ENCODE results near the gene HDAC11. TPM values are rescaled to one million over a fixed set of nuclear protein-coding genes. Genes with fewer than 3 reads are reported as not detected.

HDAC11 gene
- total and polyA plus RNA-seq, 2 of the 4 experiments (the other 2 are of a cell fraction): 9.1 to 11.4 TPM

GRCh38 chr3:13528217-13528867 lies 48.2 kb downstream of the HDAC11 start:
- H4K20me1 ChIP-seq (ENCODE audit: insufficient read depth, low read length): no peaks in the 10 kb centered on the region
- peak; percentile 69 for ATAC-seq (ENCODE audit: low read depth)
- H3K9me3 ChIP-seq (ENCODE audit: control insufficient read depth, insufficient read depth, low read length): no peaks in the 10 kb centered on the region
- H3K9me1 ChIP-seq (ENCODE audit: insufficient read depth, low read length): no peaks in the 10 kb centered on the region
- H2BK20ac ChIP-seq (ENCODE audit: low read depth, low read length): no peak overlapping the region
- H2AK9ac ChIP-seq (replicated peaks; ENCODE audit: low read depth, low read length, poor library complexity): no peak overlapping the region
- ChIA-PET CTCF (interaction anchor here (1.0 kb wide), 1 partner anchor 16 kb away, joined by 3 read pairs; no protein-coding TSS in a partner anchor), POLR2A (ENCODE audit: unreplicated experiment) (no interaction called here)
- no peak overlapping the region for H3K27ac ChIP-seq (ENCODE audit: insufficient read depth, low read length)
- TF ChIP-seq CTCF (conservative IDR thresholded peaks at IDR 0.05; ENCODE audit: low read depth, low read length) (peak; percentile 28; the same call in 1 of the 2 replicates), FOS (IDR thresholded peaks at IDR 0.05; ENCODE audit: low read depth, low read length) (no peak), RAD21 (IDR thresholded peaks at IDR 0.05; ENCODE audit: low read length) (peak; percentile 18; the same call in 1 of the 2 replicates)
- H4K5ac ChIP-seq (ENCODE audit: low read depth, low read length): no peak overlapping the region
- H2AFZ ChIP-seq (replicated peaks; ENCODE audit: low read length, poor library complexity): peak overlapping the region; percentile 62
- H3K14ac ChIP-seq (replicated peaks; ENCODE audit: low read depth, low read length): no peak overlapping the region
- no peak overlapping the region for H3K18ac ChIP-seq (ENCODE audit: low read depth, low read length)
- no TSS peak for BruUV-seq (replicated peaks)
- H3K4me3 ChIP-seq (ENCODE audit: insufficient read depth, low read depth, low read length): no peak overlapping the region
- H3K56ac ChIP-seq (ENCODE audit: extremely low read depth, insufficient read depth, low read length): no peak overlapping the region
- H3K36me3 ChIP-seq (ENCODE audit: control insufficient read depth, insufficient read depth, low read length): no peaks in the 10 kb centered on the region
- DNase-seq: no peak
- H3K4ac ChIP-seq (ENCODE audit: low read depth, low read length): no peak overlapping the region
- no peak overlapping the region for H4K91ac ChIP-seq (ENCODE audit: insufficient read depth, low read depth, low read length)
- no peak overlapping the region for H4K8ac ChIP-seq (ENCODE audit: low read depth in 2 of 2, low read length in 2 of 2)
- H2BK5ac ChIP-seq (ENCODE audit: low read depth, low read length, poor library complexity, severe bottlenecking): no peak overlapping the region
- H3K9ac ChIP-seq (ENCODE audit: low read depth, low read length): no peak overlapping the region
- WGBS, 2 experiments (ENCODE audit: extremely low coverage in 2 of 2, insufficient read length in 1 of 2): 37% methylated on average over 5 of the region's 11 CpGs; no CpG with 5 or more reads in 1 of the 2 experiments
- no peak overlapping the region for H2BK15ac ChIP-seq (ENCODE audit: low read depth, low read length)
- intact Hi-C loops (cut with micrococcal nuclease) (no loop called here), dilution Hi-C loops (cut with HindIII; ENCODE audit: low sequenced_read_pairs, unreplicated experiment) (no loop called here), in situ Hi-C loops (cut with MboI; ENCODE audit: low sequenced_read_pairs) (no loop called here)
- H3K79me1 ChIP-seq (ENCODE audit: low read depth in 1 of 2, low read length in 2 of 2): no peaks in the 10 kb centered on the region
- H2BK120ac ChIP-seq (ENCODE audit: low read depth, low read length): no peak overlapping the region
- H3K23ac ChIP-seq (ENCODE audit: low read depth, low read length): no peak overlapping the region
- no peak overlapping the region for H2AK5ac ChIP-seq (ENCODE audit: low read depth, low read length)
- H3K4me1 ChIP-seq (ENCODE audit: control insufficient read depth, insufficient read depth, low read length): peaks cover 5% of the 10 kb centered on the region
- H3K27me3 ChIP-seq (ENCODE audit: control insufficient read depth, insufficient read depth, low read length): no peaks in the 10 kb centered on the region; the same call in 1 of the 2 replicates
- H3K4me2 ChIP-seq (ENCODE audit: low read depth, low read length): no peak overlapping the region

Data from IMR-90 (cell line).